Measurements from ENCODE around the gene LTC4S.
A peak's percentile ranks its signal among the peaks of the same experiment; 100 is the strongest.

LTC4S gene

DNA sequence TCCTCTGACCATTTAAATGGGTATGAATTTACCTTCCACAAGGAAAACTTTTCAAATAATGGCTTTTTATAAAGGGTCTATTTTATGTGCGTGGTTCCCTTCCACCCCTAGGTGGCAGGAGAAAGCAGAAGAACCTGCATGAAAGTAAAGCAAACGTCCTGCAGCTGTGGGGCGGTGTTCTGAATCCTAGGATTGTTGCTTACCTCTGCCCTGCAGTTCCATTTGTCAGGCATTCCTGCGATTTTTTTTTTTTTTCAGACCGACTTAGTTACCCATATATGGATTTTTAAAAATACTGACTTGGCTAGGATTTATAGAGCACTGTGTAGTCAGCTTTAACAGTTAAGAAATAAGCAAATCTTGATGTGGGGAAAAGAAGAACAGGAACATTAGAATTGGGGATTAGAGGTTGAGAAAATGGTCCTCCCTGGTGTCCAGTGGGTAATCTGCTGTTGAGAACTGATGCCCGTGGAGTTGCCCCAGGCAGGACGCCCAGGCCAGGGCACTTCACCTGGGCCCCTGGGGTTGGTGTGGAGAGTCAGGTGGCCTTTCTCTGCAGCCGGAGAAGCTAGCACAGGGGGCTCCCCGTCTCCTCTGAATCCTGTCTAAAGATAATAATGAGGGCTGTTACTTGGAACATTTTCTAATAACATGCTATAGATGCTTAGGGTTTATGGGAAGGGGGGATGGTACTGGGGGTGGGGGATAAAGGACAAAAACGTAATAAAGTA is 30.4 kb upstream of the LTC4S start:
- Mint-ChIP-seq H3K9me3 (no peaks in the 10 kb centered on the region), H3K4me1 (peaks cover 48% of the 10 kb centered on the region), H3K4me3 (no peak overlapping the region), H3K27me3 (no peaks in the 10 kb centered on the region), H3K36me3 (ENCODE audit: insufficient read depth) (peaks cover 28% of the 10 kb centered on the region), H3K27ac (ENCODE audit: low read depth) (no peak overlapping the region)
- DNase-seq (ENCODE audit: low spot score in 2 of 2) (peak in 1 of 2 donors; percentile 18), ATAC-seq (replicated peaks; ENCODE audit: extremely low read depth, poor library complexity, severe bottlenecking) (peak; percentile 53)

DNA sequence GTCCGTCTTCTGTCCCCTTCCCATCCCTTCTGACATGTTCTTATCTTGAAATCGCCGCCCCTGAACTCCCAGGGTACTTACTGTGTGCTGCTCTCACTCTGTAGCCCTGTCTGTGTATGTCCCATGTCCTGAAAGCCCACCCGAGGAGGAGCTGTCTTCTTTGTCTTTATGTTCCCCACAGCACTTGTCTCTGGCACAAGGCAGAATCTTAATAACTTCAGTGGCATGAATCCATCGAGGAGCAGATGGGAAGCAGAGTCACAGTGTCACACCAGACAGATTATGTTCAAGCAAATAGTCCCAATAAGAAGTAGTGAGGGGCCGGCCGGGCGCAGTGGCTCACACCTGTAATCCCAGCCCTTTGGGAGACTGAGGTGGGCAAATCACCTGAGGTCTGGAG is 29.7 kb upstream of the LTC4S start:
- no peak for DNase-seq (ENCODE audit: low spot score in 2 of 2)
- no peaks in the 10 kb centered on the region for H3K9me3 Mint-ChIP-seq
- H3K36me3 Mint-ChIP-seq (ENCODE audit: insufficient read depth), result peaks cover 28% of the 10 kb centered on the region
- ATAC-seq (replicated peaks; ENCODE audit: extremely low read depth, poor library complexity, severe bottlenecking), result no peak
- no peak overlapping the region for H3K4me3 Mint-ChIP-seq
- no peaks in the 10 kb centered on the region for H3K27me3 Mint-ChIP-seq
- H3K4me1 Mint-ChIP-seq, result peaks cover 47% of the 10 kb centered on the region
- no peak overlapping the region for H3K27ac Mint-ChIP-seq (ENCODE audit: low read depth)

DNA sequence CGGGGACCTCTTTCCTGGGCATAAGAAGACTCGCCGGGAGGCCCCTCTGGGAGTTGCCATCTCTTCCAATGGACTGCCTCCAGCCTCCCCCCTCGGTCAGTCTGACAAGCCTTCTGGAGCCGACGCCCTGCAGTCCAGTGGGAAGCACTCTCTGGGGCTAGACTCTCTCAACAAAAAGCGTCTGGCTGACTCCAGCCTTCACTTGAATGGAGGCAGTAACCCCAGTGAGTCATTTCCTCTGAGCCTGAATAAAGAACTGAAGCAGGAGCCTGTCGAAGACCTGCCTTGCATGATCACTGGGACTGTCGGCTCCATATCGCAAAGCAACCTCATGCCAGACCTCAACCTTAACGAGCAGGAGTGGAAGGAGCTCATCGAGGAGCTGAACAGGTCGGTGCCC is 28.4 kb upstream of the LTC4S start:
- H3K36me3 Mint-ChIP-seq (ENCODE audit: insufficient read depth), result peaks cover 36% of the 10 kb centered on the region
- no peak overlapping the region for H3K4me3 Mint-ChIP-seq
- no peaks in the 10 kb centered on the region for H3K9me3 Mint-ChIP-seq
- ATAC-seq (replicated peaks; ENCODE audit: extremely low read depth, poor library complexity, severe bottlenecking), result no peak
- DNase-seq (ENCODE audit: low spot score in 2 of 2), result no peak
- H3K4me1 Mint-ChIP-seq, result peaks cover 33% of the 10 kb centered on the region
- H3K27me3 Mint-ChIP-seq, result no peaks in the 10 kb centered on the region
- peak overlapping the region; percentile 13 for H3K27ac Mint-ChIP-seq (ENCODE audit: low read depth)

DNA sequence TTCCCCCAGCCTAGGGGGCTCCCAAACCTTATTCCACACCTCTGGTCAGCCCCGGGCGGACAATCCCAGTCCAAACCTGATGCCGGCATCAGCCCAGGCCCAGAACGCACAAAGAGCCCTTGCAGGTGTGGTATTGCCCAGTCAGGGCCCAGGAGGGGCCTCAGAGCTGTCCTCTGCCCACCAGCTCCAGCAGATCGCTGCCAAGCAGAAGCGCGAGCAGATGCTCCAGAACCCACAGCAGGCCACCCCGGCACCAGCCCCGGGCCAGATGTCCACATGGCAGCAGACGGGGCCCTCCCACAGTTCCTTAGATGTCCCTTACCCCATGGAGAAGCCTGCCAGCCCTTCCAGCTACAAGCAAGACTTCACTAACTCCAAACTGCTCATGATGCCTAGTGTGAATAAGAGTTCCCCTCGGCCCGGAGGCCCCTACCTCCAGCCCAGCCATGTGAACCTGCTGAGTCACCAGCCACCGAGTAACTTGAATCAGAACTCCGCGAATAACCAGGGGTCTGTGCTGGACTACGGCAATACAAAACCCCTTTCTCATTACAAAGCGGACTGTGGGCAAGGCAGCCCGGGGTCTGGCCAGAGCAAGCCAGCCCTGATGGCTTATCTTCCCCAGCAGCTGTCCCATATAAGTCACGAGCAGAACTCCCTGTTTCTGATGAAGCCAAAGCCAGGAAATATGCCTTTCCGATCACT is 27.6 kb upstream of the LTC4S start:
- Mint-ChIP-seq H3K27ac (ENCODE audit: low read depth) (peak overlapping the region; percentile 13), H3K9me3 (no peaks in the 10 kb centered on the region), H3K4me3 (no peak overlapping the region), H3K4me1 (peaks cover 29% of the 10 kb centered on the region), H3K36me3 (ENCODE audit: insufficient read depth) (peaks cover 41% of the 10 kb centered on the region), H3K27me3 (no peaks in the 10 kb centered on the region)
- no peak for ATAC-seq (replicated peaks; ENCODE audit: extremely low read depth, poor library complexity, severe bottlenecking)
- no peak for DNase-seq (ENCODE audit: low spot score in 2 of 2)

DNA sequence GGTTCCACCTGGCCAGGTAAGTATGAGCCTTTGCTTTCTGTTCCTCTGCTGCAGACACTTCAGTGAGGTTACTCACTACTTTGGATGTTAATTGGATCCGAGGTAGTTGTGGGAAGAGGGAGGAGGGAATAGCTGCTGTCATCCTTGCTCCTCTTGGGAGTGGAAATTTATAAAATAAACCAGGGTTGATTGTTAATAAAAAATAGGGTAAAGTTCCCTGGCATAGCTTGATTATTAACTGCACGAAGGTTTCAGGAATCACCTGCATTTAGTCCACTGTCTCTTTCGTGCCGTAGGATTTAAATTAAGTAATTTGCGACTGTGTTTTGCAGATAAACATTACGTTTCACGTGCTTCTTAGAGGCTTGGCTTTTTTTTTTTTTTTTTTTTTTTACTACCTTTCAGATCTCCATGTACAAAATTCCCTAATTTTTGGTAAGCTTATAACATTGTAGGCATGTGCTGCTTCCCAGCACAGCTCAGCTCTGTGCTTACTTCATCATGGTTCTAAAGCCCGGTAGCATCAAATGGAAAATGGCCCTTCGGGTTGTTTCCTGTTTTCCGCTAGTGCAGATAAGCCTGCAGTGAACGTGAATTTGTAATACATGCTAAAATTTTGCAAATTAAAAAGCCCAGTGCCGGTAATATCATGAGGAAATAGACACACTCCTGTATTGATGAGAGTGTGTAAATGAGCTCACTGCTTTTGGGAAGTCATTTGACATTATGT is 26.9 kb upstream of the LTC4S start:
- Mint-ChIP-seq H3K36me3 (ENCODE audit: insufficient read depth) (peaks cover 45% of the 10 kb centered on the region), H3K9me3 (no peaks in the 10 kb centered on the region), H3K4me3 (no peak overlapping the region), H3K27ac (ENCODE audit: low read depth) (no peak overlapping the region), H3K27me3 (no peaks in the 10 kb centered on the region), H3K4me1 (peaks cover 23% of the 10 kb centered on the region)
- ATAC-seq (replicated peaks; ENCODE audit: extremely low read depth, poor library complexity, severe bottlenecking) (no peak), DNase-seq (ENCODE audit: low spot score in 2 of 2) (no peak)

DNA sequence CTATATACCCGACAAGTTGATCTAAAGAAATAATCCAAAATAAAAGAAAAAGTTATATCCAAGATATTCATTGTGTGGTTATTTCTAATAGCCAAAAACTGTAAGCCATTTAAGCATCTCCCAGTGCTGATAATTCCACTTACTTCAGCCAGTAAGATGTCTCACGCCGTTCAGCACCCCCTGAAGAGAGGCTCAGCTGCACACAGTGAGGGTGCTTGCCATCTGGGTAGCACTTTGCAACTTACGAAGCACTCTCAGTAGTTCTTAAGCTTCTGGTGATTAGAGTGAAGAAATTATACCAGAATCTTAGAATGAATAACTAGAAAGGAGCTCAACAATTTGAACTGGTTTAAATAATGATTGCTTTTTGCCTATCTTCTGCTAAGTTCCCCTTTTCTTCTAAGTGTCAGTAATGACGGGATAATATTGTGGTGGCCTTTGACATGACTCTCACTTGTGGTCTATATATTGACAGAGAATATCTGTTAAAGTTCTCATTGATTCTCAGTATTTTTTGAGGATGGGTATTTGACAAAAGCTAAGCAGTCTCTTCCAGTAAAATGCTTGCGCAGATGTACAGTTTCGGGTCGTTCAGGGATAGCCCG is 26.2 kb upstream of the LTC4S start:
- H3K9me3 Mint-ChIP-seq, result no peaks in the 10 kb centered on the region
- no peak for ATAC-seq (replicated peaks; ENCODE audit: extremely low read depth, poor library complexity, severe bottlenecking)
- no peak overlapping the region for H3K4me3 Mint-ChIP-seq
- no peaks in the 10 kb centered on the region for H3K27me3 Mint-ChIP-seq
- H3K36me3 Mint-ChIP-seq (ENCODE audit: insufficient read depth), result peaks cover 52% of the 10 kb centered on the region
- H3K4me1 Mint-ChIP-seq, result peaks cover 16% of the 10 kb centered on the region
- no peak overlapping the region for H3K27ac Mint-ChIP-seq (ENCODE audit: low read depth)
- no peak for DNase-seq (ENCODE audit: low spot score in 2 of 2)

DNA sequence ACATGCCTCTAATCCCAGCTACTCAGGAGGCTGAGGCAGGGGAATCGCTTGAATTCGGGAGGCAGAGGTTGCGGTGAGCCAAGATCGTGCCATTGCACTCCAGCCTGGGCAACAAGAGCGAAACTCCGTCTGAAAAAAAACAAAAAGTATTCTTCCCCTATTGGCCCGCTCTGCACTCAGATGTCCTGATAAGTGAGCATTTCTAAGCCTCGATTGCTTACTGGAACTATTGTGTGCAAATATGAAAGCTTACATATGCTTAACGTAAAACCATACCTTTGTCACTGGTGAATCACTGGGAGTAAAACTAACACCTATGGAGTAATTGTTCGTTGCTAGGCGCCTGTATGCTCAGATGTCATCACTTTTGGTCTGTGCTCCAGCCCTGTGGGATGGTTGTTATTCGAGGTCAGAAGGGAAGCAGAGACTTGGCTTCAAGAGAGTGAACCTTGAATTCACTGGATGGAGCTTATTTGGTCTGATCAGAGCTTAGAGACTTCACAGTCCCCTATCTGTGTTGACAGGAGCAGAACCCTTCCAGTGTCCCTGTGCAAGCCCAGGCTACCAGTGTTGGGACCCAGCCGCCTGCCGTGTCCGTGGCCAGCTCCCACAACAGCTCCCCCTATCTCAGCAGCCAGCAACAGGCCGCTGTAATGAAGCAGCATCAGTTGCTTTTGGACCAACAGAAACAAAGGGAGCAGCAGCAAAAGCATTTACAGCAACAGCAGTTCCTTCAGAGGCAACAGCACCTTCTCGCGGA is 25.3 kb upstream of the LTC4S start:
- ATAC-seq (replicated peaks; ENCODE audit: extremely low read depth, poor library complexity, severe bottlenecking), result no peak

DNA sequence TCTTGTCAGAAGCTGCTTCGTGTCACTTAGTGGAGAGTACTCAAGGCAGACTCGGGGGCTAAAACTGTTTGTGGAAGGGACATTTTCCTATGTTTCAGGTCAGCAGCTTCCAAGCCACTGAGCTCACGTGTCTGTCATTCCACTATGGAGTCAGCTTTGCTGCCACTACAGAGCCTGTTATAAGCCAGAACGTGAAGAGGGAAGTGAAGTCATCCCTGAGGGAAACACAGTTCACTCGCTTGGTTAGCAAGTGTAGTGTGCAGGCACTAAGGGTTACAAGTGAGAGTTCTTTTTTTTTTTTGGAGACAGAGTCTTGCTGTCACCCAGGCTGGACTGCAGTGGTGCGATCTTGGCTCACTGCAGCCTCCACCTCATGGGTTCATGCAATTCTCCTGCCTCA is 24.5 kb upstream of the LTC4S start:
- no peak for DNase-seq (ENCODE audit: low spot score in 2 of 2)
- ATAC-seq (replicated peaks; ENCODE audit: extremely low read depth, poor library complexity, severe bottlenecking), result no peak
- H3K4me1 Mint-ChIP-seq, result no peaks in the 10 kb centered on the region
- no peak overlapping the region for H3K4me3 Mint-ChIP-seq
- no peaks in the 10 kb centered on the region for H3K27me3 Mint-ChIP-seq
- H3K36me3 Mint-ChIP-seq (ENCODE audit: insufficient read depth), result peaks cover 55% of the 10 kb centered on the region
- no peaks in the 10 kb centered on the region for H3K9me3 Mint-ChIP-seq
- no peak overlapping the region for H3K27ac Mint-ChIP-seq (ENCODE audit: low read depth)

More for the DNA sequence above, 25.3 kb upstream of the LTC4S start:
- no peak for DNase-seq (ENCODE audit: low spot score in 2 of 2)
- Mint-ChIP-seq H3K27ac (ENCODE audit: low read depth) (no peak overlapping the region), H3K4me3 (no peak overlapping the region), H3K9me3 (no peaks in the 10 kb centered on the region), H3K4me1 (peaks cover 7% of the 10 kb centered on the region), H3K36me3 (ENCODE audit: insufficient read depth) (peaks cover 57% of the 10 kb centered on the region), H3K27me3 (no peaks in the 10 kb centered on the region)

DNA sequence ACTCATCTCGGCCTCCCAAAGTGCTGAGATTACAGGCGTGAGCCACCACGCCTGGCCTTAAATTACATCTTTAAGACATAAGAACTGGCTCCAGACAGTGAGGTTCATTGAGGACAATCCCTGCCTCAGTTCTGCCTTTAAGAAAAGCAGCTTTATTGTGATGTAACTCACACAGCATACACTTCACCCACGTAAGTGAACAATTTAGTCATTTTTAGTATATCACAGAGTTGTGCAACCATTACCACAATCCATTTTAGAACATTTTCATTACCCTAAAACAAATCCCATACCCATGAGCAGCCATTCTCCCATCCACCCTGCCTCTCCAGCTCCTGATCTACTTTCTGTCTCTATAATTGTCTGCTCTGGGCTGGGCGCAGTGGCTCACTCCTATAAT is 24.0 kb upstream of the LTC4S start:
- no peaks in the 10 kb centered on the region for H3K4me1 Mint-ChIP-seq
- H3K27ac Mint-ChIP-seq (ENCODE audit: low read depth), result no peak overlapping the region
- DNase-seq (ENCODE audit: low spot score in 2 of 2) (no peak), ATAC-seq (replicated peaks; ENCODE audit: extremely low read depth, poor library complexity, severe bottlenecking) (no peak)
- no peaks in the 10 kb centered on the region for H3K9me3 Mint-ChIP-seq
- peaks cover 56% of the 10 kb centered on the region for H3K36me3 Mint-ChIP-seq (ENCODE audit: insufficient read depth)
- H3K4me3 Mint-ChIP-seq, result no peak overlapping the region
- H3K27me3 Mint-ChIP-seq, result no peaks in the 10 kb centered on the region

DNA sequence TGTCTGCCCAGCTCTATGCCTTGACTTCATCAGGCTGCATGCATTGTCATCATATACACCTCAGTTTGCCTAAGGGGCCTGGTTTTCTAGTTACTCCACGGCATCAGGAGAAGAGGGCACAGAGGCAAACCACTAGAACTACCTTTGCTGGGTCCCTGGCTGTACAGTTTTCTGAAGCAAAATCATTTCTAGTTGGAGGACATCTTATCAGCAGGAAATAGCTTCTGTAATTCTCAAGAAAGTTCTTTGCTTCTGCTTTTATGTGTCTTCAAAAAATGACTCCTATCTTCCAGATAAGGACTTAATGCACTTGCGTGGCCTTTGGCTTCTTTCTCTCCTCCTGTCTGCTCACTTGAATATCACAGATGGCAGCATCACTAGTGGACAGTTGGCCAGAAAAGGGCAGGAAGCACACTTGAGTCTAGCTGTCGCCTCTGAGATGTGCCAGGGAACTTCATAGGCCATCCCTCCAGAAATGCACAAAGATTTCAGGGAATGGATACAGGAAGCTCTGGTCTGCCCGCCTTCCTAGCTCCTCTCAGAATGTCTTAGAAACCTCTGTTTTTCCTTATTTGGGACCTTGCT is 22.4 kb upstream of the LTC4S start:
- Mint-ChIP-seq H3K4me3 (no peak overlapping the region), H3K4me1 (no peaks in the 10 kb centered on the region), H3K36me3 (ENCODE audit: insufficient read depth) (peaks cover 57% of the 10 kb centered on the region), H3K27me3 (no peaks in the 10 kb centered on the region), H3K9me3 (no peaks in the 10 kb centered on the region), H3K27ac (ENCODE audit: low read depth) (no peak overlapping the region)
- no peak for DNase-seq (ENCODE audit: low spot score in 2 of 2)
- no peak for ATAC-seq (replicated peaks; ENCODE audit: extremely low read depth, poor library complexity, severe bottlenecking)

DNA sequence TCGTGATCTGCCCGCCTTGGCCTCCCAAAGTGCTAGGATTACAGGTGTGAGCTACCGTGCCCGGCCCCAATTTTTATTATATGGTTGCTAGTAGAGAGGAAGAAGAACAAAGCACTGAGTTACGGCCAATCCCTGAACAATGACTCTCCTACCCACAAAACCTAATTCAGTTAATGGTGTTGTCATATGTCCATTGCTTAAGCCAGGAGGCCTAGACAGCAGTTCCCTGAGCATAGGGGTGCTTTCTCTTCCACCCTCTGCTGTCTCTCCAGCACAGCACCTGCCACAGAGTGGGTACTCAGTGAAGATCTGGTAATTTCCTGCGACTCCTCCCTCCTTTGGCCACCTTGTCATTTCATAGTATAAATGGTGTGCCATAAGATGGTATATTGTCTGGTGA is 21.4 kb upstream of the LTC4S start:
- H3K27ac Mint-ChIP-seq (ENCODE audit: low read depth), result no peak overlapping the region
- H3K9me3 Mint-ChIP-seq, result no peaks in the 10 kb centered on the region
- no peaks in the 10 kb centered on the region for H3K27me3 Mint-ChIP-seq
- H3K4me1 Mint-ChIP-seq, result no peaks in the 10 kb centered on the region
- H3K4me3 Mint-ChIP-seq, result no peak overlapping the region
- ATAC-seq (replicated peaks; ENCODE audit: extremely low read depth, poor library complexity, severe bottlenecking), result no peak
- H3K36me3 Mint-ChIP-seq (ENCODE audit: insufficient read depth), result peaks cover 52% of the 10 kb centered on the region
- no peak for DNase-seq (ENCODE audit: low spot score in 2 of 2)

DNA sequence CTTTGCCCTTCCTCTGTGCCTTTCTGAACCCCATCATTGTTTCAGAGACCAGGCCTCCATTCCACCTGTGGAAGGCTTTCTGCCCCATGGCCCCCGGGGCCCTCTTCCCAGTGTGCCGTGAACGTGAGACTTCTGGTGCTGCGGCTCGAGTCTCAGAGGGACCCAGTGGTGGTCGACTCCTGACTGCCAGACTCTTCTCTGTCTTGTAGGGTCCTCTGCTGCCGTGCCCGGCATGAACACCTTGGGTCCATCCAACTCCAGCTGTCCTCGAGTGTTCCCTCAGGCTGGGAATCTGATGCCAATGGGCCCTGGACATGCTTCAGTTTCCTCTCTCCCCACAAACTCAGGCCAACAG is 20.1 kb upstream of the LTC4S start:
- DNase-seq (ENCODE audit: low spot score in 2 of 2) (no peak), ATAC-seq (replicated peaks; ENCODE audit: extremely low read depth, poor library complexity, severe bottlenecking) (no peak)
- peaks cover 52% of the 10 kb centered on the region for H3K36me3 Mint-ChIP-seq (ENCODE audit: insufficient read depth)
- no peaks in the 10 kb centered on the region for H3K4me1 Mint-ChIP-seq
- no peak overlapping the region for H3K27ac Mint-ChIP-seq (ENCODE audit: low read depth)
- no peak overlapping the region for H3K4me3 Mint-ChIP-seq
- H3K9me3 Mint-ChIP-seq, result no peaks in the 10 kb centered on the region
- H3K27me3 Mint-ChIP-seq, result no peaks in the 10 kb centered on the region
